KOPT-K1 (cell line): ENCODE data around the gene MIPOL1.

Experiments used
- H3K27ac ChIP-seq: fragments of 200-600 bp; sonication (generic); 2 replicates; pipeline ENCODE4 v1.5.1; 2016; ENCODE audit warnings: antibody characterized with exemption, mild to moderate bottlenecking, low read depth, low read length; ENCODE audit not compliant: poor library complexity, severe bottlenecking
- H3K36me3 ChIP-seq: fragments of 200-600 bp; sonication (generic); 2 replicates; pipeline ENCODE4 v1.5.1; 2017; ENCODE audit warnings: antibody characterized with exemption, mild to moderate bottlenecking, low read length, moderate library complexity; ENCODE audit not compliant: insufficient read depth
- H3K9me3 ChIP-seq: fragments of 200-600 bp; sonication (generic); 2 replicates; pipeline ENCODE4 v1.5.1; 2017; ENCODE audit warnings: antibody characterized with exemption, low read length, mild to moderate bottlenecking; ENCODE audit not compliant: insufficient read depth, poor library complexity, severe bottlenecking

MIPOL1 gene

DNA sequence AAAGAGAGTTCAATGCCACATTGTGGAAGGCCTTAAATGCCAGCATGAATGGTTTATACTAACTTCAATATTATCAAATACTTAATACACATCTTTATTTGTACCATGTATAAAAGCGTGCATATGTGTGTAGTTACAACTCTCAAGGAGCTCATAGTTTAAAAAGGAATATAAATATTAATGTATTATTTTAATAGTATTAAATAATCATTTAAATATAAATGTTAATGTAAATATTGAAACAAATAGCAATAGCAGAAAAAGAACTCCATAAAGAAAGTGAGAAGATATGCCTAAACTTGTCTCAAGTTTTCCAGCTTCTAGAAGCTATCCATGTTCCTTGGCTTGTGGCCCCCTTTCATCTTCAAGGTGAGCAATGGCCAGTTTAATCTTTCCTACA is 215.3 kb downstream of the MIPOL1 start:
- no peaks in the 10 kb centered on the region for H3K36me3 ChIP-seq
- H3K27ac ChIP-seq = no peak overlapping the region
- no peaks in the 10 kb centered on the region for H3K9me3 ChIP-seq

- Histone ChIP-seq H3K36me3 (no peaks in the 10 kb centered on the region), H3K27ac (no peak overlapping the region), H3K9me3 (no peaks in the 10 kb centered on the region)
Measured at GRCh38 chr14:37413504-37414003, 215.8 kb downstream of the MIPOL1 start.

- no peak overlapping the region for H3K27ac ChIP-seq
- H3K36me3 ChIP-seq = no peaks in the 10 kb centered on the region
- no peaks in the 10 kb centered on the region for H3K9me3 ChIP-seq
Measured at GRCh38 chr14:37416264-37416663, 218.5 kb downstream of the MIPOL1 start.

DNA sequence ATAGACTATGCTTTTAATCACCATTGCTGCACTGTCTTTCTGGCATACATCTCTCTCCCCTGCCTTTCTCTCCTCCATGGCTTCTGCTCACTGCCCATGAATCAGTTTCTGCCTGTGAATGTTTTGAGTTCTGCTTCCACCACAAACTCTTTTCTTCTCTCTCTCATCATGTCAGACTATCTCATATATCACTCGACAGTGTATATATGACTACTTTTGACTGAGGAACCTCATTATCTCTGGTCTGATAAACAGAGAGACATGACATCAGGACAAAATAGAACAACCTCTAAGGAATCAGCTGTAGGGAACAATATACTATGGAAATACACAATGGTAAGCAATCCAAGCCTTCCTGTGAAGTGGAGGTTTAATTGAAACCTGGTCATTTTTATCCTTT is 219.4 kb downstream of the MIPOL1 start:
- Histone ChIP-seq H3K27ac (no peak overlapping the region), H3K9me3 (no peaks in the 10 kb centered on the region), H3K36me3 (no peaks in the 10 kb centered on the region)

- Histone ChIP-seq H3K36me3 (no peaks in the 10 kb centered on the region), H3K27ac (no peak overlapping the region), H3K9me3 (no peaks in the 10 kb centered on the region)
Measured at GRCh38 chr14:37417833-37418232, 220.1 kb downstream of the MIPOL1 start.

DNA sequence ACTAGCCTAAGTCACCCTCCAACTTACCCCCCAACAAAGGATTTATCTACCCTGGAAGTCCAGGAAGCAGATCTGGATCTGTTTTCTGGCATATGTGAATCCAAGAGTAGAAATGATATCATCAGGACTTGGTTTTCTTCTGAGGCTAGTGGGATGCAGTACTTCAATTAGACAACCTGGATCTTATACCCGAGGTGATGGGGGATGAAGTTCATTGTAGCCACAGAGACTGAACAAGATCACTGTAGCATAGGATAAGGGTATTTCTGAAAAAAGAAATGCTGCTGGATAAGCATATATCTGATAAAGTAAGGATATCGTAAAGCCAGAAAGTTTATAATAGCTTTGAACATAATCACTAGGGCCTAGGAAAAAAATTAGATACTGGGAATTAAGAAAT is 222.9 kb downstream of the MIPOL1 start:
- Histone ChIP-seq H3K27ac (no peak overlapping the region), H3K36me3 (no peaks in the 10 kb centered on the region), H3K9me3 (no peaks in the 10 kb centered on the region)

DNA sequence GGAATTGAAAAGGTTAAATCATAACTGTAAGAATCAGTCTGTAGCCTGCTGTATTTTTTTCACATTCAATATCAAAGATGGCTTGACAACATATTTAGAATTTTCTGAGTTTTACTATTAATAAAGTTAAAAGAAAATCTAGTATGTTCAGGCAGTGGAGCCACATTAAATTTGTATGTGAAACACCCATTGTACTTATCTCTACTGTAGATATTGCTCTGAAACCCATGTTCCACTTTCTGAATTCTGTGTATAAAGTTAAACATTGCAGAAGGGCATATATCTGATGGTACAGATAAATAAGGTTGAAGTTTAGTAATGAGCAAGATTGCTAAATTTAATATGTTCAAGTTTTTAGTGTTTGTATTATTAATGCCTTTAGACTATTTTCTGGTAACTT is 224.6 kb downstream of the MIPOL1 start:
- H3K36me3 ChIP-seq = no peaks in the 10 kb centered on the region
- no peak overlapping the region for H3K27ac ChIP-seq
- H3K9me3 ChIP-seq = no peaks in the 10 kb centered on the region

DNA sequence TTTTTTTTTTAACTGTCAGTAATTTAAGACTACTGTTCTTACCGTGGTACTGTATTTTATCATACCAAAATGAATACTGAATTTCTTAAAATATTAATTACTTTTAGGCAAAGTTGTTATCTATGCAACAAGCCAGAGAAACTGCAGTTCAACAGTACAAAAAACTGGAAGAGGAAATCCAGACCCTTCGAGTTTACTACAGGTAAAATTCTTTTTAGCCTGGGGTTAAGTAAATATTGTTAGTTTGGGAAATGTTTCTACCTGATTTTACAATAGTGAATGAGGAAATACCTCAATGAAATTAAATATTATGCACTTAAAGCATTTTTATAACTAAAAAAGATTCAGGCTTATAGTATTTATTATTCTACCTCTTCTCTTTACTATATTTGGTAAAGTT is 225.0 kb downstream of the MIPOL1 start:
- Histone ChIP-seq H3K27ac (no peak overlapping the region), H3K9me3 (no peaks in the 10 kb centered on the region), H3K36me3 (no peaks in the 10 kb centered on the region)

GRCh38 chr14:37428954-37429353 is 231.2 kb downstream of the MIPOL1 start:
- no peaks in the 10 kb centered on the region for H3K36me3 ChIP-seq
- no peak overlapping the region for H3K27ac ChIP-seq
- no peaks in the 10 kb centered on the region for H3K9me3 ChIP-seq

GRCh38 chr14:37429618-37430017 is 231.9 kb downstream of the MIPOL1 start:
- Histone ChIP-seq H3K27ac (no peak overlapping the region), H3K9me3 (no peaks in the 10 kb centered on the region), H3K36me3 (no peaks in the 10 kb centered on the region)

DNA sequence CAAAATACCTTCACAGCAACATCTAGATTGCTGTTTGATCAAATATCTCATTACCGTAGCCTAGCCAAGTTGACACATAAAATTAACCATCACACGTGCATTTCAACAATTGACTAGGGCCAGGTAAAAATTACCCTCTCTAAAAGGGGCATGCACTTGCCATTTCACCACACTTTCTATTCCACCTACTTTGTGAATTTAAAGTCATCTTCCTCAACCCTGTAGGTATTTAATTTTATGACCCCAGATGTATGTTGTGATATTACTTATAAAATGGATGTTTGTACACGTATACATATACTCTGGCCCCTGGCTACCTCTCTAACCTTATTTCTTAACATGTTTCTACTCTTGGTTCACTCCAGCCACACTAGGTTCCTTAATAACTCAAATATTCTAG is 237.1 kb downstream of the MIPOL1 start:
- Histone ChIP-seq H3K9me3 (no peaks in the 10 kb centered on the region), H3K36me3 (no peaks in the 10 kb centered on the region), H3K27ac (no peak overlapping the region)

GRCh38 chr14:37436519-37436918 is 238.8 kb downstream of the MIPOL1 start:
- H3K27ac ChIP-seq = no peak overlapping the region
- no peaks in the 10 kb centered on the region for H3K9me3 ChIP-seq
- no peaks in the 10 kb centered on the region for H3K36me3 ChIP-seq

DNA sequence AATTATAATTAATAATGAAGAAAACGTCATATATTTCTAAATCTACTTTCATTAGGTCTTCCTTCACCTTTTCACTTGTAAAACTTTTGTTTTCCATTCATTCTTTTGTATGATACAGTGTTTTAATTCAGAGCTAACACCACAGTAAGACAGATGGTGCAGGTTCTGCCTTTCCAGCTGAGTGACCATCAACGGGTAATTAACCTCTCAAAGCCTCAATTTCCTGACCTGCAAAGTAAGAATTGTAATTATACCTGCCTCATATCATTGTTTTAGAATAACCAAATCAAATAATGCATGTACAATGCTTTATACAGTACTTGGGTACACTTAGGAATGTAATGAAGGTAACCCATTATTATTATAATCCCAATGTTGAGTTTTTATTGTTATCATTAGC is 239.8 kb downstream of the MIPOL1 start:
- no peaks in the 10 kb centered on the region for H3K9me3 ChIP-seq
- H3K36me3 ChIP-seq = no peaks in the 10 kb centered on the region
- no peak overlapping the region for H3K27ac ChIP-seq

GRCh38 chr14:37438444-37438843 is 240.7 kb downstream of the MIPOL1 start:
- H3K27ac ChIP-seq = no peak overlapping the region
- no peaks in the 10 kb centered on the region for H3K36me3 ChIP-seq
- H3K9me3 ChIP-seq = no peaks in the 10 kb centered on the region

- no peaks in the 10 kb centered on the region for H3K9me3 ChIP-seq
- no peaks in the 10 kb centered on the region for H3K36me3 ChIP-seq
- H3K27ac ChIP-seq = no peak overlapping the region
Measured at GRCh38 chr14:37443461-37443860, 245.7 kb downstream of the MIPOL1 start.

DNA sequence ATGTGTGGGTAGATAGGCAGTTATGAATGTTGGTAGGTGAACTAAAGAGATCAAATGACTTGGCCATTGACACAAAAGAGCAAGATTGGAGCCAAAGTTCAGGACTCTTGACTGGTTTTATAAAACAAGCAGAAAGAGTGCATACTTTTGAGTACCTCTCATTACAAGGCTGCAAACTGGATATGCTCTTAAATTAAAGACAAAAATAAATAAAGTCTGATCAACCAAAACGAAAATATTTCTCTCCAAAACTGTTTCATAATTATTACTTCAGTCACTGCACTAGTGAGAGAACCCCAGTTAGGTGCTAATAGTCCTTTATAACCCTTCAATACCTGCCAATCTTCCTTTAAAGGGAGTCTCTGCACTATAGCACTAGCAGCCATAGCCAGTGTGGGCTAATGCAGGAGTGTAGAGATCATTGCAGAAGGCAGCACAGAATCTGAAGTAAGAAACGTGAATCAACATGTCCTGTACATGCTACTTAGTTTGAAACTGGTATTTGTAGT is 250.2 kb downstream of the MIPOL1 start:
- Histone ChIP-seq H3K27ac (no peak overlapping the region), H3K36me3 (no peaks in the 10 kb centered on the region), H3K9me3 (no peaks in the 10 kb centered on the region)
